Liver (tissue), 2 donors: ENCODE results near the gene ARMC9.

Experiments used
- TF ChIP-seq, protein P1 (sequence below): fragments of 150-350 bp; IDR thresholded peaks from 2 replicates; pipeline ENCODE4 v1.5.1; 2017; ENCODE audit warnings: improper control_type of control experiment, low read depth, low read length; ENCODE audit not compliant: missing input control
- TF ChIP-seq, protein P2 (sequence below): IDR thresholded peaks from 2 replicates; pipeline ENCODE4 v1.6.1; 2016; ENCODE audit warnings: antibody characterized with exemption, mild to moderate bottlenecking
- donor health status: healthy.

DNA sequence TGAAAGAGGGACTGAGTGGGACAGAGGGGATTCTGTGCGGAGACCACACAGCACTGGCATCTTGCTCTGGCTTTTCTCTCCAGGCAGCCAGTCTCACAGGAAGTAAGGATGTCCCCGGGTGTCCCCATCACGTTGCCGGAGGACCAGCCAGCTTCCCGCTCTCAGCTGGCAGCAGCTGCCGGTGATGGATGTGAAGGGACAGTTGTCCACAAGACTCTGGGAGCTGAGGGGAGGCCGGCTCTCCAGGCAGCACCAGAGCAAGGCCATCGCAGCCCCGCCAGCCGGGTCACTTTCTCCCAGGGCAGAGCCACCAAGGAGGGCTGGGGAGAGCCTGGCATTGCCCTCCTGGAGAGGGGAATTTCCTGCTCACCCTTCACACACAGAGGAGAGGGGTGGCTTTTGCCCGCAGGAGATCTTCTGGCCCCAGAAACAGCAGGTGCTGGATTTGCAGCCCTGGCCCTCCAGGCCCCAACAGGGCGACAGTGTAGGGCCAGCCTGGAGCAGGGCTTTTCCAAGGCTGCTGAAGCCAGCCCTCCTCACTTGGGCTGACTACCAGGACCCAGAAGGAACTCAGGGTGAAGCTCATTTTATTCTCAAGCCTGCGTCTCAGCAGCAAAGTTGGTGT is 173.1 kb downstream of the ARMC9 start:
- TF ChIP-seq, protein P1, sequence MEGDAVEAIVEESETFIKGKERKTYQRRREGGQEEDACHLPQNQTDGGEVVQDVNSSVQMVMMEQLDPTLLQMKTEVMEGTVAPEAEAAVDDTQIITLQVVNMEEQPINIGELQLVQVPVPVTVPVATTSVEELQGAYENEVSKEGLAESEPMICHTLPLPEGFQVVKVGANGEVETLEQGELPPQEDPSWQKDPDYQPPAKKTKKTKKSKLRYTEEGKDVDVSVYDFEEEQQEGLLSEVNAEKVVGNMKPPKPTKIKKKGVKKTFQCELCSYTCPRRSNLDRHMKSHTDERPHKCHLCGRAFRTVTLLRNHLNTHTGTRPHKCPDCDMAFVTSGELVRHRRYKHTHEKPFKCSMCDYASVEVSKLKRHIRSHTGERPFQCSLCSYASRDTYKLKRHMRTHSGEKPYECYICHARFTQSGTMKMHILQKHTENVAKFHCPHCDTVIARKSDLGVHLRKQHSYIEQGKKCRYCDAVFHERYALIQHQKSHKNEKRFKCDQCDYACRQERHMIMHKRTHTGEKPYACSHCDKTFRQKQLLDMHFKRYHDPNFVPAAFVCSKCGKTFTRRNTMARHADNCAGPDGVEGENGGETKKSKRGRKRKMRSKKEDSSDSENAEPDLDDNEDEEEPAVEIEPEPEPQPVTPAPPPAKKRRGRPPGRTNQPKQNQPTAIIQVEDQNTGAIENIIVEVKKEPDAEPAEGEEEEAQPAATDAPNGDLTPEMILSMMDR, result no peak
- TF ChIP-seq, protein P2, sequence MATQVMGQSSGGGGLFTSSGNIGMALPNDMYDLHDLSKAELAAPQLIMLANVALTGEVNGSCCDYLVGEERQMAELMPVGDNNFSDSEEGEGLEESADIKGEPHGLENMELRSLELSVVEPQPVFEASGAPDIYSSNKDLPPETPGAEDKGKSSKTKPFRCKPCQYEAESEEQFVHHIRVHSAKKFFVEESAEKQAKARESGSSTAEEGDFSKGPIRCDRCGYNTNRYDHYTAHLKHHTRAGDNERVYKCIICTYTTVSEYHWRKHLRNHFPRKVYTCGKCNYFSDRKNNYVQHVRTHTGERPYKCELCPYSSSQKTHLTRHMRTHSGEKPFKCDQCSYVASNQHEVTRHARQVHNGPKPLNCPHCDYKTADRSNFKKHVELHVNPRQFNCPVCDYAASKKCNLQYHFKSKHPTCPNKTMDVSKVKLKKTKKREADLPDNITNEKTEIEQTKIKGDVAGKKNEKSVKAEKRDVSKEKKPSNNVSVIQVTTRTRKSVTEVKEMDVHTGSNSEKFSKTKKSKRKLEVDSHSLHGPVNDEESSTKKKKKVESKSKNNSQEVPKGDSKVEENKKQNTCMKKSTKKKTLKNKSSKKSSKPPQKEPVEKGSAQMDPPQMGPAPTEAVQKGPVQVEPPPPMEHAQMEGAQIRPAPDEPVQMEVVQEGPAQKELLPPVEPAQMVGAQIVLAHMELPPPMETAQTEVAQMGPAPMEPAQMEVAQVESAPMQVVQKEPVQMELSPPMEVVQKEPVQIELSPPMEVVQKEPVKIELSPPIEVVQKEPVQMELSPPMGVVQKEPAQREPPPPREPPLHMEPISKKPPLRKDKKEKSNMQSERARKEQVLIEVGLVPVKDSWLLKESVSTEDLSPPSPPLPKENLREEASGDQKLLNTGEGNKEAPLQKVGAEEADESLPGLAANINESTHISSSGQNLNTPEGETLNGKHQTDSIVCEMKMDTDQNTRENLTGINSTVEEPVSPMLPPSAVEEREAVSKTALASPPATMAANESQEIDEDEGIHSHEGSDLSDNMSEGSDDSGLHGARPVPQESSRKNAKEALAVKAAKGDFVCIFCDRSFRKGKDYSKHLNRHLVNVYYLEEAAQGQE, result no peak
